HG03520 (cell line): ENCODE measurements around the gene NTNG1.
"Not testable (repeated sequence)": the region's sequence is repeated elsewhere in the genome, so short reads cannot be mapped to it uniquely, and the experiment has no call there.

Experiments
- ATAC-seq: cut with Tn5 transposase; IDR thresholded peaks from one replicate; pipeline ENCODE4 v1.9.1; 2021; ENCODE audit warnings: mild to moderate bottlenecking, moderate library complexity; ENCODE audit not compliant: unreplicated experiment

NTNG1 gene

DNA sequence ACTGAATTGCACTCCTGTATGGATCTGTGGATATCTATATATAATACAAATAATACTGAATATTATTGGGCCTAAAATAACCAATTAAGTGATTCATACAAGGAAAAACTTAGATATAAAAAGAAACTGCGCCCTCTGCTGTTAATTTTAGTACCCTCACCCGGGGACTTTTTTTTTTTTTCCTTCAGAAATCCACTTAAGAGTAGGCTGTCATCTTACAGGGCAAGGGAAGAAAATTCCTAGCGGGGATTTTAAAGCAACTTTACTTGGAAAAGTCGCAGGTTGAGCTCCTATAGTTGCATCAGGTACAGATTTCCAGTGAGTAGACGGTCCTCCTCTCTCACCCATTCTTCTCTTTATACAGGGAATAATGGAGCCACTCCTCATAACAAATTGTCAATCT lies 1.3 kb downstream of the NTNG1 start:
- no peak for ATAC-seq

GRCh38 chr1:107142666-107143065 lies 1.8 kb downstream of the NTNG1 start:
- ATAC-seq = no peak

DNA sequence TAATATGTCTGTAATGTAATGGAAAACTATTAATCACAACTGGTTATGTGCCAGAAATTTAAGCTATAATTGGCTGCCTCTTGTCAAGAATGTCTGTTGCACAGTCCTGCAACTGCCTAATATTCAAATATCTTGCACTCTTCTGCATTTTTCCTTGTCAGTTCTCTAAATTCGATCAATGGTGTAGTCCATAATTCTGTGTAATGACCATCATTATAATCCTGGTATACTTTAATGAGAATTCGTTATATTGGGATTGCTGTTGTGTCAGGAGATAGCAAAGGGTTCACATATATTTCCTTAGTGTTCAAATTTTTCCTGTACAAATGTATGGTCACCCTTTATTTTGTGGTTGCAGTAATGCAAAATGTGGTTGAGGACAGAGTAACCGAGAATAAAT lies 4.8 kb downstream of the NTNG1 start:
- no peak for ATAC-seq

DNA sequence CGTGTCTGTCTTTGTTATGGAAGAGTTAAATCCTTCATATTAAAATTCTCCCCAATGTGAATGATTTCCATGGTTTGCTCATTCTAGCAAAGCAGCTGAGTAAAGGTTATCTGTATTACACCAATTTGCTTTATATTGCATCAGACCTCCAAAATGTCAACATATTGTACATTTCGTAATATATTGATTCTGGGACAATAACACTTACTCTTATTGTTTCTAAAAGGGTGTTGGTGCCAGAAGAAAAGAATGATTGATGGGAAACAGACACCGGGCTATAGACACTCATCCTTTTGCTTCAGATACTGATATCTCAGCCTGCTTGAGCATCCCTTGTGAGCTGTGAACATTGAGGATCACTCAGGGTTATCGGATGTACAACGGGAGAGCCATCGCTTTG lies 7.0 kb downstream of the NTNG1 start:
- no peak for ATAC-seq

DNA sequence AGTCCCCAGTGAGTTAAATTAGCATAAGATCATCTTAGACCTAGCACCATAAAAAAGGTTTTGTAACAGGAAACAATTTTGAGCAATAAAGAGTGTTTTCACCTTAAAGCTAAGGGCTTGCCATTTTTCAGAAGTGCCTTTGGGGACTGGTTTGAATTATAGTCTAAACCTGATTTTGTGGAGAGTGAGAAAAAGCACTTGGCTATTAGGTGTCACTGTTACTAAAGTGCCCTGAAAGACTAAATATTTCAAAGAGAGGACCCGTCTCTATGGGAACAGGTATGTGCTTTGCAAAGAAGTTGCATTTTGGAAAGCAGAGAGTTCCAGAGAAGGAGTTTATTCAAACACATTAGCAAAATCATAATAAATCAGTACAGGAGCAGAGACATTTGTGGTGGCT lies 9.1 kb downstream of the NTNG1 start:
- no peak for ATAC-seq

DNA sequence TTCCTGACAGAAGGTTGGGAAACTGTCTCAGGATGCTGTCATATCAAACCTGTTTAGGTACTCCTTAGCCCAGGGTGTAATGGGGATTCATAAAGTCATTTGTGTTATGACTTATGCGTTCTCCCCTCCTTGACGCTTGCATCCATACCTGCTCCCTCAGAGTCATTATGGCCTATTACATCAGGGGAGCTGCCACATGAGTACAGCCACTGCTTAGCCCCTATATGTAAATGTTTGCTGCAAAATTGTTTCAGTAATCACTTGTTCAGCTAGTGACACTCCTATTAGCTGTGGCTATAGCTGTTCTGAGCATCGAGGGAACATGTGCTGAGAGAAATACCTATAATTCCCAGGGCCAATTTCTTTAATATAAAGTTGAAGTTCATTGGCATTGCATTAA lies 10.5 kb downstream of the NTNG1 start:
- ATAC-seq = no peak

DNA sequence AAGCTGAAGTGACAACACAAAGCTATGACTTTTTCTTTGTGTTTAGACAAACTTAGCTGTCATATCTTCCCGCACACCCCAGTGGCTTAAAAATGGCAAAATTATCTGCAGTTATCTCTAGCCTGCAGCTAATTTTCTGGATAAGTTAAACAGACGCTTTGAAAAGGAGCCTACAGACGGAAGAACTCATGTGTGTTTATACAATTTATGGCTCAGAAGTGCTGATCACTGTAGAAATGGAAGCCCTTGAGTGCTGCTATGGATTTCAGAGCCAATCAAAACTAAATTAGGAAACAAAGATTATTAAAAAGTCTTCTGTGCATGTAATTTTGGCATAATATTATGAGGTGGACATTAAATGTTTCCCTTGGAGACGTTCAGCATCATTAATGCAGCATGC lies 11.6 kb downstream of the NTNG1 start:
- no peak for ATAC-seq

GRCh38 chr1:107153014-107153413 lies 12.2 kb downstream of the NTNG1 start:
- ATAC-seq = no peak

DNA sequence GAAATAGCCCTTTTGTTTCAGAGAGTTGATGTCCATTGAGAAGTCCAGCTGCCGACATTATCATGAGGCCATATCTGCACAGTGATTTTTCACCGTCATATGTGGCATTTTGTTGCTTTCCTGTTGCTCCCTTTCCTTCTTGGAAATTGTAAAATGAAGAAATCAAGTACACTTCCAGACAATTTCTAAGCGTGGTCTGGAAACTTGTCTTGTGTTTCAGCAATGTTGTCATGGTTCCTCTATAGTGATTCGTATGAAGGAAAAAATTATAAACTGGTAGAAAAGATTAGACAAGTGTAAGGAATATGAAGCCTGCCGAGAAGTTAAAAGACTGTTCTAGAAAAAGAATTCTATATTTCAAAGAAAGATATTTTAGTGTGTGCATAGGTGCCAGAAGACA lies 17.7 kb downstream of the NTNG1 start:
- no peak for ATAC-seq

GRCh38 chr1:107158991-107159390 lies 18.2 kb downstream of the NTNG1 start:
- no peak for ATAC-seq

DNA sequence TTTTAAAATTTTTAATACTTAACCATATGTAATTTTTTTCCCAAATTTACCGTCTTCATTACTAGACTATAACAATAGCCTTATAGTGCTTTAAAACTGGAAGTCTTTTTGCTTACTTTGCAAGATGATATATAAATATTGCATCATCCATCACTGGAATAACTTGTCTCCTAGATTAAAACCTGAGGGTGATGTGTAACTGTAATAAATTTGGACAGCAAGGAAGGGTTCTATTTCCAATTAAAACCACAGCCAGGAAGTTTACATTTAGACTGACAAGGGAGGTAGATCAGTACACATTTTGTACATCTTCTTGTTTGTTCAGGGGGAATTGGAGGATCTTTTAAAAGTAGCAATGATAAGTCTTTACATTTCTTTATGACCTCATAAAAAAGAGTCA lies 21.9 kb downstream of the NTNG1 start:
- ATAC-seq = no peak

- ATAC-seq = not testable (repeated sequence)
Observed at GRCh38 chr1:107164901-107165300, 24.1 kb downstream of the NTNG1 start.

DNA sequence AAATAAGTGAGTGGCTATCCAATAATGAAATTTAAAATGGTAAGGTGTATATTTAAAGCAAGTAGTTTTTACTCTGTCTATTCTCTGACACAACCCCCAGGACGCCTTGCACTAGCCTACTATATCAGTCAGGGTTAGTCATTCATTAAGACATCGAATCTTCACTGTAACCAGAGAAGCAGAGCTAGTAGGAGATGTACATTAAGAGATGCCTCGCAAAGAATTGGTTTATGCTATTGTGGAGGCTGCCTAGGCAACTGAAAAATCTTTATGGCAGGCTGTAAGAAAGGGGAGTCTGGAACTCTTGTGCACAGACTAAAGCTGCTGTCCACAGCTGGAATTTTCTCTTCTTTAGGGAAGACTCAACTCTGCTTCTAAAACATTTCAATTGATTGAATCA lies 28.8 kb downstream of the NTNG1 start:
- no peak for ATAC-seq

- no peak for ATAC-seq
Observed at GRCh38 chr1:107171333-107171732, 30.5 kb downstream of the NTNG1 start.

- ATAC-seq = no peak
Observed at GRCh38 chr1:107172450-107173170, 31.8 kb downstream of the NTNG1 start.

GRCh38 chr1:107175102-107175909 lies 34.5 kb downstream of the NTNG1 start:
- ATAC-seq = no peak

GRCh38 chr1:107181253-107181969 lies 40.6 kb downstream of the NTNG1 start:
- no peak for ATAC-seq

DNA sequence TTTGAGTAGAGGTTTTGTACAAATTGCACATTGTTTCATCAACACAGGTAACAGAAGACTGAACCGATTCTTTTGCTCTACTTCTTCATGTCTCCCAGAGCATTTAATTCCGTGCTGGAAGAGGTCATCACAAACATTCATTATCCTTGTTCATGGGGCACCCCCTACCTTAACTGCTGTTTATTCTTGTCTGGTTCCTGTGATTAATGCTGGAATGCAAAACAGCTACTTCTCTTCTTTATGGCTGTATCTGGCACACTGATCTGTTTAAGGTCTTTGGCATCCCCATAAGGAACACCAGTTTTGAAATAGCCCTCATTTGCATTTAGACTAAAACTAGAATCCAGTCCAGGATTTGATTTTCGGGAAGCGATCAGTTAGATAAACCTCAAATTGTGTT lies 42.2 kb downstream of the NTNG1 start:
- ATAC-seq = no peak

- no peak for ATAC-seq
Observed at GRCh38 chr1:107184888-107185287, 44.0 kb downstream of the NTNG1 start.

GRCh38 chr1:107187399-107187798 lies 46.6 kb downstream of the NTNG1 start:
- ATAC-seq = no peak

DNA sequence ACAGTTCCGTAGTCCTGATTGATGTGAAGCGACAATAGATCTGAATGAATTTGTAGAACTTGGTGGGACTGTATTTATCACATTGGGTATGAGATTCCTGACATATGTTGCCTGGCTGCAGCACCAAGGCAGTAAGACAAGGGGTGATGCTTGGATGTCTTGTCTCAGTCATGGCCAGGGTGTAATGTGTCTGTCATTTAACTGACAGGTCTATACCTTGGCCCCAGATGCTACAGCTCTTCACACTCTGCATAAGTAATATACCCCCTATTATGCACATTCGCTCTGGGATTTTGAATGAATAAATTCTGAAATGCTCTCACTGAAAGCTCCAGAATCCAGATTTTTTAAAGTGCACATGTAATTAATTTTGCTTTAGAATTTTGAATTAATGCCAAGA lies 47.3 kb downstream of the NTNG1 start:
- no peak for ATAC-seq

- ATAC-seq = no peak
Observed at GRCh38 chr1:107194380-107194779, 53.5 kb downstream of the NTNG1 start.
